GM19351 (cell line): ENCODE measurements around the gene ACTL9.
"Not testable (repeated sequence)": the region's sequence is repeated elsewhere in the genome, so short reads cannot be mapped to it uniquely, and the experiment has no call there.

ENCODE experiments used
- ATAC-seq: cut with Tn5 transposase; IDR thresholded peaks from one replicate; pipeline ENCODE4 v1.9.1; 2021; ENCODE audit warnings: mild to moderate bottlenecking, moderate library complexity; ENCODE audit not compliant: unreplicated experiment

Gene ACTL9, protein sequence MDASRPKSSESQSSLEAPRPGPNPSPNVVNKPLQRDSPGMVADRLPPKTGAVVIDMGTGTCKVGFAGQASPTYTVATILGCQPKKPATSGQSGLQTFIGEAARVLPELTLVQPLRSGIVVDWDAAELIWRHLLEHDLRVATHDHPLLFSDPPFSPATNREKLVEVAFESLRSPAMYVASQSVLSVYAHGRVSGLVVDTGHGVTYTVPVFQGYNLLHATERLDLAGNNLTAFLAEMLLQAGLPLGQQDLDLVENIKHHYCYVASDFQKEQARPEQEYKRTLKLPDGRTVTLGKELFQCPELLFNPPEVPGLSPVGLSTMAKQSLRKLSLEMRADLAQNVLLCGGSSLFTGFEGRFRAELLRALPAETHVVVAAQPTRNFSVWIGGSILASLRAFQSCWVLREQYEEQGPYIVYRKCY

DNA sequence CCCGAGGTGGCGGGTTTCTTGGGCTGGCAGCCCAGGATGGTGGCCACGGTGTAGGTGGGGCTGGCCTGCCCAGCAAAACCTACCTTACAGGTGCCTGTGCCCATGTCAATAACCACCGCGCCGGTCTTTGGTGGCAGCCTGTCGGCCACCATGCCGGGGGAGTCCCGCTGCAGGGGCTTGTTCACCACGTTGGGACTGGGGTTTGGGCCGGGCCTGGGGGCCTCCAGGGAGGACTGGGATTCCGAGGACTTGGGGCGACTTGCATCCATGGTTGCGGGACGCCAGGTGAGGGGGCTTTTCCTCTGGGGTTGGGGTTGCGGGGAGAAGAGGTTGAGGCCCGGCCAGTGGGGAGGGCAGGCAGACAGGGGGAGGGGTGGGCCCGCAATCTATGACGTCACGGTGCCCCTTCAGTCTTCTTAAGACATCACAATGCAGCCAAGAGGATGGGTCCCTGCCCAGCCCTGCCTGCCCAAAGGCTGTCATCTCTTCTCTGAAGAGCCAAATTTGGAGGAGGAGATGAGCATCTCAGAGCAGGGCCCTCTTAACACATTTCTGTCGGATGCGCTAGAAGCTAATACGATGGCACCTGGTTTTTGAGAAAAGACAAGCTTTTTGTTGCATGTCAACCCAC lies at the start of gene ACTL9:
TSS of gene ACTL9 (minus strand) at position 363 of the 631 bp plus-strand sequence. CDS start at position 269, 94 bp downstream.
- no peak for ATAC-seq

DNA sequence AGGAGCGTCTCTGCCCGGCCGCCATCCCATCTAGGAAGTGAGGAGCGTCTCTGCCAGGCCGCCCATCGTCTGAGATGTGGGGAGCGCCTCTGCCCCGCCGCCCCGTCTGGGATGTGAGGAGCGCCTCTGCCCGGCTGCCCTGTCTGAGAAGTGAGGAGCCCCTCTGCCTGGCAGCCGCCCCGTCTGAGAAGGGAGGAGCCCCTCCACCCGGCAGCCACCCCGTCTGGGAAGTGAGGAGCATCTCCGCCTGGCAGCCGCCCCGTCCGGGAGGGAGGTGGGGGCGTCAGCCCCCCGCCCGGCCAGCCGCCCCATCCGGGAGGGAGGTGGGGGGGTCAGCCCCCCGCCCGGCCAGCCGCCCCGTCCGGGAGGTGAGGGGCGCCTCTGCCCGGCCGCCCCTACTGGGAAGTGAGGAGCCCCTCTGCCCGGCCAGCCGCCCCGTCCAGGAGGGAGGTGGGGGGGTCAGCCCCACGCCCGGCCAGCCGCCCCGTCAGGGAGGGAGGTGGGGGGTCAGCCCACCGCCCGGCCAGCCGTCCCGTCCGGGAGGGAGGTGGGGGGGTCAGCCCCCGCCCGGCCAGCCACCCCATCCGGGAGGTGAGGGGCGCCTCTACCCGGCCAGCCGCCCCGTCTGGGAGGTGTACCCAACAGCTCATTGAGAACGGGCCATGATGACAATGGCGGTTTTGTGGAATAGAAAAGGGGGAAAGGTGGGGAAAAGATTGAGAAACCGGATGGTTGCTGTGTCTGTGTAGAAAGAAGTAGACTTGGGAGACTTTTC lies 40.9 kb upstream of the ACTL9 start:
- ATAC-seq = not testable (repeated sequence)

DNA sequence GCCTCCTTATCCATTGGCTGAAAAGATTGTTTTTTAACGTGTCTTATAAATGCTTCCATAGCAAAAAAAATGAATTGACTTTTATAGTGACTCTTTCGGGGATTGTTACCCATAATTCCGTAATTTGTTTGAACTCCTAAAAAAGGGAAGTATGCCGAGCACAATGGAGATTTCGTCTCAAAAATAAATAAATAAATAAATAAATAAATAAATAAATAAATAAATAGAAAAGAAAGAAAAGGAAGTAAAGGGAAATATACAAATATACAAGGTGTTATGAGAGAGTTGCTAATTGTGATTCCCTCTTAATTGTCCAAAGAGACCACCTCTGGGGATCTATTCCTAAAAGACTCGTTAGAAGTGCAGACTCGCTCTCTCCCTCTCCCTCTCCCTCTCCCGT lies 39.8 kb upstream of the ACTL9 start:
- ATAC-seq = no peak

DNA sequence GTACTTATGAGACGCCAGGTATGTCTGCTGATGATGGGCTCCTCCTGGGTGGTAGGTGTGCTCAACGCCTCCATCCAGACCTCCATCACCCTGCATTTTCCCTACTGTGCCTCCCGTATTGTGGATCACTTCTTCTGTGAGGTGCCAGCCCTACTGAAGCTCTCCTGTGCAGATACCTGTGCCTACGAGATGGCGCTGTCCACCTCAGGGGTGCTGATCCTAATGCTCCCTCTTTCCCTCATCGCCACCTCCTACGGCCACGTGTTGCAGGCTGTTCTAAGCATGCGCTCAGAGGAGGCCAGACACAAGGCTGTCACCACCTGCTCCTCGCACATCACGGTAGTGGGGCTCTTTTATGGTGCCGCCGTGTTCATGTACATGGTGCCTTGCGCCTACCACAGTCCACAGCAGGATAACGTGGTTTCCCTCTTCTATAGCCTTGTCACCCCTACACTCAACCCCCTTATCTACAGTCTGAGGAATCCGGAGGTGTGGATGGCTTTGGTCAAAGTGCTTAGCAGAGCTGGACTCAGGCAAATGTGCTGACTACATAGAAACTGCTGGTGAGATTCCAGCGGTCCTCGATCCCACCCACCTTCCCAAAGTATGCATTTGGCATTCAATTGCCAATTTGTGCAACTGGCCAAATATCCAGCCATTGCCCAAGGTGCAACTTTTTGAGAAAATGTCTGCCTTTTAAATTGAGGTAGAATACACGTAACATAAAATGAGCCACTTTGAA lies 33.0 kb upstream of the ACTL9 start:
- no peak for ATAC-seq

DNA sequence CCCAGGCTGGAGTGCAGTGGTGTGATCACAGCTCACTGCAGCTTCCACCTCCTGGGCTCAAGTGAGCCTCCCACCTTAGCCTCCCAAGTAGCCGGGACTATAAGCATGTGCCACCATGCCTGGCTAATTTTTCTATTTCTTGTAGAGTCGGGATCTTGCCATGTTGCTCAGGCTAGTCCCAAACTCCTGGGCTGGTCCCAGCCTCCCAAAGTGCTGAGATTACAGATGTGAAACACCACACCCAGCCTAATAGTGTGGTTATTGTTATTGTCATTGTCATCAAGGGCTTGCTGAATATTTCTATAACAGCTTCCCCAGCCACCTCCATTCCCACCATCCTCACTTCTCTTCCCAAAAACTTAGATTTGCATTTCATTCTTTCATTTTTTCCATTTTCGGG lies 25.7 kb upstream of the ACTL9 start:
- no peak for ATAC-seq

DNA sequence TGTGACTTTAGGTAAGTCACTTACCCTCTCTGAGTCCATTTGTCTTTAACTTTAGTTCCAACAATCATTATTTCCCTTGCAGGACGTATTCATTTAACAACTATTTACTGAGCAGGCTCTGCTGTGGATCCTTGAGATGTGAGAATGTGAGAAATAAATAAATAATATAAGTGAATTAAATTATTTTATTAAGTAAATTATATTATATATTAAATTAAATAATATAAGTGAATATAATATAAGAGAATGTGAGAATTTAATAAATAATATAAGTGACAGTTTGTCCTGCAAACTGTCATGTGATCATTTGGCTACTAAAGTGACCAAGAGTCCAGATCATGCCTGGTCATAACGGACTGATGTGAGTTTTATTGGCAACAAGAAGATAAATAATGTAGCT lies 23.4 kb upstream of the ACTL9 start:
- no peak for ATAC-seq

DNA sequence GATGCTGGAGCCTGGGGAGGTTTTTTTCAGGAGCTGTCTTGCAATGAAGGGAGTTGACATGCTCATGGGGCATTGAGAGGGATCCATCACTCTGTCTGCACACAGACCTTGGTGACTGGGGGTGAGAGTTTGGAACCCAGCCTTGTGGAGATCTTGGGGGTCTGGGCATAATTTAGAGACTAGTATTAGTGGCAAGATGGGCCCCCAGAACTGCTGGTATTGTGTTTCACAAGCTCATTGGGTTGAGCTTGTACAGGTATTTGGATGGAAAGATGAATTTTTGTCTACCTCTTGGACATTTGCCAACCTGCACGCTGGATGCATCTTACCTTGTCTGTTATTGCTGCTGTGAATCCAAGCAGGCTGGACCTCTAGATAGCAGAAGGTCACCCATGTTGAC lies 22.7 kb upstream of the ACTL9 start, which contains the start of gene OR2Z1:
TSS of gene OR2Z1 (plus strand) at position 301 of the 400 bp plus-strand sequence. CDS start 9,395 bp downstream, outside the sequence.
- ATAC-seq = no peak

DNA sequence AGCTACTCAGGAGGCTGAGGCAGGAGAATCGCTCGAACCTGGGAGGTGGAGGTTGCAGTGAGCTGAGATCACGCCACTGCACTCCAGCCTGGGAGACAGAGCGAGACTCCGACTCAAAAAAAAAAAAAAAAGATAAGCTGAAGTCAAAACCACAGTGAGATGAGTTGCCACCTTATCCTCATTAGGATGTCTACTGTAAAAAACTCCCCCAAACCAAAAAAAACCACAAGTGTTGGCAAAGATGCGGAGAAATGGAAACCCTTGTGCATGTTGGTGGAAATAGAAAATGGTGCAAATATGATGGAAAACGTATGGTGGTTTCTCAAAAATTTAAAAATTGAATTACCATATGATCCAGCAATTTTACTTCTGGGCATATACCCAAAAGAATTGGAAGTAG lies 11.7 kb upstream of the ACTL9 start:
- not testable (repeated sequence) for ATAC-seq

DNA sequence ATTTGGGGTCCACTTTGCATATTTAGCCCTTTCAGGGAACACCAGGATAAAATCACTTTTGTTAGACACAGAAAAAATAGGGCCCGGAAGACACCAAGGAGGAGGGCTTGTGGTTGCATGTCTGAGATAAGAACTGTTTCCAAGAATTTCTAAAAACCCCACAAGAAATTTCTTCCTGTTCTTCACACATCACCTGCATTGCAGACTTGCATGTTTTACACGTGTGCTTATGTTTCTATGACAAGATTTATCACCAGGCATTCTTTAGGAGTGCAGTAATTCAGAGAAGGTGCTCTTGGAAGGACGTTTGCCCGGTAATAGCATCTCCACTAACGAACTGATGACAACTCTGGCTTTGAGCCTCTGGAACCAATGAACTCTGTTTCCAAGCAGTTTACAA lies 7.1 kb upstream of the ACTL9 start:
- ATAC-seq = no peak

DNA sequence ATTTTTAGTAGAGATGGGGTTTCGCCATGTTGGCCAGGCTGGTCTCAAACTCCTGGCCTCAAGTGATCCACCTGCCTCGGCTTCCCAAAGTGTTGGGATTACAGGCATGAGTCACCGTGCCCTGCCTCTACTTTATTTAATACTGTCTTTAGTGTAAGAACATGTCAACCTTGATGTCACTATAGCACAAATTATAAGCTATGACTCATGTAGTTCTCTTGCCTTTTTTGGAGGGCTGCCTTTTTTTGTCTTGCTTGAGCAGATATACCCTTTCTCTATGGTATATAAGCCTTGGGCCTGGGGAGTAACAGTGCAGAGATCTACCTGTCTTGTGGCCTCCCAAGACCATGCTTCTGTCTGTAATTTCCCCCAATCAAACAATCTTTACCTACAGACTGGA lies 6.7 kb upstream of the ACTL9 start:
- ATAC-seq = not testable (repeated sequence)

DNA sequence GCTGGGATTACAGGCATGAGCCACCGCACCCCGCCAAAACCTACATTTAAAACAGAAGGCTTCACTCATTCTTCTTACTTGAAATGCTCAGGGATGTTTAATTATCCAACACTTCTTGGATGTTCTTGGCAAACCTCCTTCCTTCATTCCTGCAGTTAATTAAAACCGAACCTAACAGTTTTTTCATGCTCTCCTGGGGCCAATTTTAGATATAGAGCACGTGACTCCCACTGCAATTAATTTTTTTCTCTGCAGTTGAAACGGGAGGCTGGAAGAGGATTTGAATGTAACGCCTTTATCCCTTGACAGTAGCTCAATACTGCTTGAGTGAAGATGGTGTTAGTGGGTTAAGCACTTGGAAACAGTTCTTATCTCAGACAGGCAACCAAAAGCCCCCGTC lies 4.6 kb upstream of the ACTL9 start:
- ATAC-seq = no peak

DNA sequence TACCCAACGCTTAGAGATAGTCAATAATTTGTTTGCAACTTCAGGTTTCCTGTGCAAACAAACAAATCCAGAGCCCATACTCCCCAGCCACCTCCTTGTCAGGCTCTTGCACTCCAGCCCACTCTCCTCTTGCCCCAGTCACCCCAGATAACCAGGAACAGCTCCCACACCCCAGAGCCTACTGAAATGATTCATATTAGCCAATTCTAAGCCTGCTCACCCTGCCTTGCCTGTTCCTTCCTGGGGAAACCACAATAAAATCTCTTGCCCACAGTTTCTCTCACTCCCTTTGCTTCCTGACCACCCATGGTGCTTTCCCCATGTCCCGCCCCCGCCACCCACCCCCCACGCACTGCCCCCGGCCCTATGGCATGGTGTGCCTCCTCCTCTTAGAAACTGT lies 3.8 kb upstream of the ACTL9 start:
- ATAC-seq = no peak

DNA sequence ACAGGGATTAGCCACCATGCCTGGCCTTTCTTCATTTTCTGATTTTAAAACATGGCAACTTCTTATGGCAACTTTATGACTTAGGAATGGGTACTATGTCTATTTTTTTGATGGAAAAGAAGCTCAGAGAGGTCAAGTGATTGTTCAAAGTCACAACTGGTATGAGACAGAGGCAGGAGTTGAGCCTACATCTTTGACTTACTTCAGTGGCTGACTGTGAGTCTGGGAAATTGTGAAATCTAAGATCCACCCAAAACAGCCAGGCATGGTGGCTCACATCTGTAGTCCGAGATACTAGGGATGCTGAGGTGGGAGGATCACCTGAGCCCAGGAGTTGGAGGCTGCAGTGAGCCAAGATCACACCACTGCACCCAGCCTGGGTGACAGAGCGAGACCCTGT lies 2.4 kb upstream of the ACTL9 start:
- ATAC-seq = no peak

DNA sequence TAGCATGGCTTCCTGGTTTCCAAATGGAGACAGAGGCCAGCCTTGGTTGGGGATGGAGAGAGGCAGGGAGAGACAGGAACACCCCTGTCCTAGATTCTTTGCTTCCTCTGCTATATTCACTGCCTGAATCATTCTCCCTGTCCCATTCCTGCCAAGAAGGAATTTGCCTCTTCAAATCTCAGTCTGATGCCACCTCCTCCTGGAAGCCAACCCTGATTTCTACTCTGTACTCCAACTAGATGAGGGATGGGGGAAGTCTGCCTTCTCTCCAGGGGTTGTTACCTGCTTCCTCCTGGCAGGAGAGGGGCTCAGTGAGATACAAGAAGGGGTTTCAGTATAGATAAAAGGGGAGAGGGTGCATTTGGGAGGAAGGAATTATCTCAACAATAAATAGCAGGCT lies 1.3 kb upstream of the ACTL9 start:
- ATAC-seq = no peak

DNA sequence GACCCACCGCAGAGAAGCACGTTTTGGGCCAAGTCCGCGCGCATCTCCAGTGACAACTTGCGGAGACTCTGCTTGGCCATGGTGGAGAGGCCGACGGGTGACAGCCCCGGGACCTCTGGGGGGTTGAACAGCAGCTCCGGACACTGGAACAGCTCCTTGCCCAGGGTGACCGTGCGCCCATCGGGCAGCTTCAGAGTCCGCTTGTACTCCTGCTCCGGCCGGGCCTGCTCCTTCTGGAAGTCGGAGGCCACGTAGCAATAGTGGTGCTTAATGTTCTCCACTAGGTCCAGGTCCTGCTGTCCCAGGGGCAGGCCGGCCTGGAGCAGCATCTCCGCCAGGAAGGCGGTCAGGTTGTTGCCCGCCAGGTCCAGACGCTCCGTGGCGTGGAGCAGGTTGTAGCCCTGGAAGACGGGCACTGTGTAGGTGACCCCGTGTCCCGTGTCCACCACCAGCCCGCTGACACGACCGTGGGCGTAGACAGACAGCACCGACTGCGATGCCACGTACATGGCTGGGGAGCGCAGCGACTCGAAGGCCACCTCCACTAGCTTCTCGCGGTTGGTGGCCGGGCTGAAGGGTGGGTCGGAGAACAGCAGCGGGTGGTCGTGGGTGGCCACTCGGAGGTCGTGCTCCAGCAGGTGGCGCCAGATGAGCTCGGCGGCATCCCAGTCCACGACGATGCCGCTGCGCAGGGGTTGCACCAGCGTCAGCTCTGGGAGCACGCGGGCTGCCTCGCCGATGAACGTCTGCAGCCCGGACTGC lies 743 bp downstream of the ACTL9 start:
- ATAC-seq = no peak

DNA sequence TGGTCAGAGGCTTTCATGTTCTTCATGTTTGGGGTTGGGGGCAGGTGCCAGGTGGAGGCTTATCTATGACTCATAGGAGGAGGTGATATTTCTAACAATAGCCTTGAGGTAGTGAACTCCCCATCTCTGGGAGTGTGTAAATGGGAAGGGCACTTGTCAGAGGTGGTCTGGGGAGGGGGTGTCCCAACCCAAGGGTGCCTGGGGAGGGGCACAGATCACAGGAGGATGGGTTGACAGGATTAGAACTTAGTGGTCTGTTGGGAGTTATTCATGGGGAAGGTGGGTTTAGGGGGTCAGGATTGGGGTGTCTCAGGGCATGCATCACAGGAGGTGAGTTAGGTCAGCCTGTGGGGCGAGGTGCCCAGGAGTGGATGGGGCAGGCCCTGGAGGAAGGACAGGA lies 1.6 kb downstream of the ACTL9 start:
- ATAC-seq = no peak

DNA sequence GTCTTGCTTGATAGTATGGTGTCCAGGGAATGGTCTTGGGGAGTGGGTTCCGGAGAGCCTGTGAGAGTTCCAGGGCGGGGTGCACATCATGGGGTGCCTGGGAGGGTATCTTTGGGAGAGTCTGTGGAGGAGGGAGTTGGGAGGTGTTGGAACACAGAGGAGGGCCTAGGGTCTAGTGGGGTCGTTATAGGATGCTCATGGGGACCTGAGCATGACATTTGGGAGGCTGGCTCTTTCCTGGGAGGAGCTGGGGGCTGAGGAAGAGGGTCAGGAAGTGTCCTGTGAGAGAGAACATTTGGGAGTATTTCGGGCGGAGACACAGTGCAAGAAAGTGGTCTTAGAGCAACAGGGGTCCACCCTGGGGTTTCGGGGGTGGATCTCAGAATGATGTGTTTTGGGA lies 2.7 kb downstream of the ACTL9 start:
- no peak for ATAC-seq

DNA sequence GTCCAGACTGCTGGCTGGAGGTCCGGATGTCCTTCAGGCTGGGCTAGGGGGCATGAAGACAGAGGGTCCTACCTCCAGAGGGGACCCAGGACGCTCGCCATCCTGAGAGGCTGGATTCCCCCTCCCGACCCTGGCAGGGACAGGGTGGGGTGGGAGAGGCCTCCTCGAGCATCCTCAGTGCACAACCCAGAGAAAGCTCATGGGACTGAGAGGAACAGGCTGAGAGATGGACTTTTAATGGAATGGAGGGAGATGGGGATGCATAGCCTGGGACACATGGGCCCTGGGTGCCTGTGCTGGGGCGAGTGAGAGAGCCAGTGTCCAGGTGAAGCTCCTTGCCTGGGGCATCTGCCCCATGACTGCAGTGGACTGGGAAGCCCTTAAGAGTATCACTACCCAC lies 3.1 kb downstream of the ACTL9 start:
- no peak for ATAC-seq

DNA sequence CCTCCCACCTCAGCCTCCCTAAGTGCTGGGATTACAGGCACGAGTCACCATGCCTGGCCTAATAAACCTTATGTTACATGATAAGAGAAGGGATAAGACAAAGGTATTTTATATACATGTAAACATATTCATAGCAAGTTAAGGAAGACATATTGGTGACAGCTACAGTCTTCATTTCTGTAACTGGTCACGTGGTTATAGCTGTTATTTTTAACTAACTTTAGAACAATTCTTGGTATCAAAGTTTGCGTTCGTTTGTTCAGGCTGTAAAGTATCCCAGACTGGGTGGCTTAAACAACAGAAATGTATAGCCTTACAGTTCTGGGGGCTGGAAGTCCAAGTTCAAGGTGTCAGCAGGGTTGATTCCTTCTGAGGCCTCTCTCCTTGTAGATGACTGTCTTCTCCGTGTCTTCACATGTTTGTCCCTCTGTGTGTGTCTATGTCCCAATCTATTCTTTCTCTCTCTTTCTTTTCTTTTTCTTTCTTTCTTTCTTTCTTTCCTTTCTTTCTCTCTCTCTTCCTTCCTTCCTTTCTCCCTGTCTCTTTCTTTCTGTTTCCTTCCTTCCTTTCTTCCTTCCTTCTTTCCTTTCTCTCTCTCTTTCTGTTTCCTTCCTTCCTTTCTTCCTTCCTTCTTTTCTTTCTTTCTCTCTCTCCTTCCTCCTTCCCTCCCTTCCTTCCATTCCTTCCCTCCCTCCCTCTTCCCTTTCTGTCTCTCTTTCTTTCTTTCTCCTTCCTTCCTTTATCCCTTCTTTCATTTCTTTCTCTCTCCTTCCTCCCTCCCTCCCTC lies 7.6 kb downstream of the ACTL9 start:
- ATAC-seq = no peak
